GM21786 (cell line): Measurements from ENCODE around the gene KLHDC1.
"Not testable (repeated sequence)": the region's sequence is repeated elsewhere in the genome, so short reads cannot be mapped to it uniquely, and the experiment has no call there.

Source experiments
- ATAC-seq: cut with Tn5 transposase; IDR thresholded peaks from one replicate; pipeline ENCODE4 v1.9.1; 2021; ENCODE audit not compliant: unreplicated experiment

The KLHDC1 gene

GRCh38 chr14:49781040-49781439 is 88.1 kb downstream of the KLHDC1 start:
- ATAC-seq = not testable (repeated sequence)

- no peak for ATAC-seq
These were observed 90.6 kb downstream of the KLHDC1 start for GRCh38 chr14:49783394-49784014.

GRCh38 chr14:49786315-49786714 is 93.4 kb downstream of the KLHDC1 start:
- ATAC-seq = no peak

- no peak for ATAC-seq
These were observed 99.7 kb downstream of the KLHDC1 start for GRCh38 chr14:49792618-49793017.

GRCh38 chr14:49796025-49796424 is 103.1 kb downstream of the KLHDC1 start:
- no peak for ATAC-seq
